H1 (cell line): Measurements from ENCODE around the gene CMIP. TPM values are rescaled to one million over a fixed set of nuclear protein-coding genes. Genes with fewer than 3 reads are reported as not detected.

ENCODE experiments used
- CBX8 ChIP-seq: fragments of 300-800, 300-1000 bp; sonication (generic); IDR thresholded peaks from 2 replicates; pipeline ENCODE4 v1.7.1; 2016; ENCODE audit warnings: low read depth, low read length, borderline replicate concordance
- EZH2 ChIP-seq: fragments of 200-600 bp; sonication (generic); IDR thresholded peaks from 2 replicates; pipeline ENCODE4 v1.7.1; 2012; ENCODE audit warnings: low read depth, mild to moderate bottlenecking, moderate library complexity, low read length, inconsistent platforms; ENCODE audit not compliant: severe bottlenecking
- HDAC2 ChIP-seq, 2 experiments: fragments of 300-600 bp in 1 of 2; sonication (generic) in 1 of 2; IDR thresholded peaks; 2 replicates each; pipeline ENCODE4 v1.6.1; 2011 to 2012; ENCODE audit warnings: low read depth in 2 of 2, low read length in 2 of 2, mild to moderate bottlenecking in 2 of 2, moderate library complexity in 2 of 2, borderline replicate concordance in 1 of 2, inconsistent platforms in 1 of 2
- SIN3A ChIP-seq, 2 experiments: IDR thresholded peaks in 1 of 2; conservative IDR thresholded peaks in 1 of 2; 2 replicates each; pipeline ENCODE4 v1.6.1; 2011 to 2012; ENCODE audit warnings: low read length in 2 of 2, improper control_type of control experiment in 1 of 2, low read depth in 1 of 2, mild to moderate bottlenecking in 1 of 2
- SRF ChIP-seq: IDR thresholded peaks from 2 replicates; pipeline ENCODE4 v1.6.1; 2011; ENCODE audit warnings: mild to moderate bottlenecking, low read depth, low read length, moderate library complexity
- polyA plus RNA-seq, 7 experiments: library from polyadenylated mRNA; depleted of rRNA in 3 of 7; stranded (reverse) in 5 of 7; unstranded in 2 of 7; fragments of >200 nt in 5 of 7; fragments of 200-250 nt in 2 of 7; gene quantifications; 1 replicate in 5 of 7; 2 replicates in 1 of 7; 4 replicates in 1 of 7; pipeline versions ENCODE4 v1.2.1 to v1.2.3, GENCODE V29; 2011 to 2013; ENCODE audit warnings: missing spikeins in 2 of 7, mixed read lengths in 2 of 7
- total RNA-seq: library from RNA; stranded (reverse); fragmentation: NEBNext Ultra II Directional; extraction: Animal tissue kit (Norgen Biotek cat#: 25700); gene quantifications from 2 replicates; pipeline ENCODE4 v1.2.1, GENCODE V29; 2021

Gene CMIP
- total and polyA plus RNA-seq, 2 of the 8 experiments (the other 6 are each of a cell fraction or from before 2014, with no cell fraction given) = 7.9 to 53.2 TPM

- TF ChIP-seq SIN3A (conservative IDR thresholded peaks at IDR 0.05 in 1 of 2, IDR thresholded peaks at IDR 0.05 in 1 of 2; ENCODE audit: low read depth in 1 of 2, low read length in 2 of 2) (no peak), EZH2 (no peak), CBX8 (no peak), HDAC2 (IDR thresholded peaks at IDR 0.05; ENCODE audit: borderline replicate concordance in 1 of 2, low read depth in 2 of 2, low read length in 2 of 2) (no peak), SRF (no peak)
These were observed 142.5 kb downstream of the CMIP start (continued) for GRCh38 chr16:81586977-81587625.
